Measurements from ENCODE around the gene TANC1.

Gene TANC1

GRCh38 chr2:159226059-159226461, 257.6 kb downstream of the TANC1 start:
- TF ChIP-seq CTCF (IDR thresholded peaks at IDR 0.05; ENCODE audit: extremely low read depth, insufficient read depth, missing control alignments), result no peak
- DNase-seq (ENCODE audit: low spot score), result peak; percentile 51
- in situ Hi-C loops (cut with MboI; ENCODE audit: low pct_unique_long_range_greater_than_20kb, low sequenced_read_pairs, unreplicated experiment), result no loop called here

GRCh38 chr2:159226608-159227385, 258.4 kb downstream of the TANC1 start:
- in situ Hi-C loops (cut with MboI; ENCODE audit: low pct_unique_long_range_greater_than_20kb, low sequenced_read_pairs, unreplicated experiment), result no loop called here
- DNase-seq (ENCODE audit: low spot score), result no peak
- no peak for TF ChIP-seq CTCF (IDR thresholded peaks at IDR 0.05; ENCODE audit: extremely low read depth, insufficient read depth, missing control alignments)

- TF ChIP-seq CTCF (IDR thresholded peaks at IDR 0.05; ENCODE audit: extremely low read depth, insufficient read depth, missing control alignments), result no peak
- DNase-seq (ENCODE audit: low spot score), result no peak
- in situ Hi-C loops (cut with MboI; ENCODE audit: low pct_unique_long_range_greater_than_20kb, low sequenced_read_pairs, unreplicated experiment), result no loop called here
Observed at GRCh38 chr2:159227467-159227866, 259.0 kb downstream of the TANC1 start.

GRCh38 chr2:159228081-159228581, 259.7 kb downstream of the TANC1 start:
- no peak for DNase-seq (ENCODE audit: low spot score)
- TF ChIP-seq CTCF (IDR thresholded peaks at IDR 0.05; ENCODE audit: extremely low read depth, insufficient read depth, missing control alignments), result no peak
- in situ Hi-C loops (cut with MboI; ENCODE audit: low pct_unique_long_range_greater_than_20kb, low sequenced_read_pairs, unreplicated experiment), result no loop called here

- in situ Hi-C loops (cut with MboI; ENCODE audit: low pct_unique_long_range_greater_than_20kb, low sequenced_read_pairs, unreplicated experiment), result no loop called here
- DNase-seq (ENCODE audit: low spot score), result no peak
- no peak for TF ChIP-seq CTCF (IDR thresholded peaks at IDR 0.05; ENCODE audit: extremely low read depth, insufficient read depth, missing control alignments)
Observed at GRCh38 chr2:159229476-159230144, 261.2 kb downstream of the TANC1 start.

- in situ Hi-C loops (cut with MboI; ENCODE audit: low pct_unique_long_range_greater_than_20kb, low sequenced_read_pairs, unreplicated experiment), result no loop called here
- TF ChIP-seq CTCF (IDR thresholded peaks at IDR 0.05; ENCODE audit: extremely low read depth, insufficient read depth, missing control alignments), result no peak
Observed at GRCh38 chr2:159230145-159230877, 261.9 kb downstream of the TANC1 start.

More at GRCh38 chr2:159230145-159230877, 261.9 kb downstream of the TANC1 start:
- DNase-seq (ENCODE audit: low spot score), result no peak
